A673 (cell line): ENCODE data around the gene GSC. TPM values are rescaled to one million over a fixed set of nuclear protein-coding genes. Genes with fewer than 3 reads are reported as not detected.
A peak's percentile ranks its signal among the peaks of the same experiment; 100 is the strongest.
"Not testable (repeated sequence)": the region's sequence is repeated elsewhere in the genome, so short reads cannot be mapped to it uniquely, and the experiment has no call there.

Experiments used
- BruUV-seq: library from RNA; stranded (reverse); fragments of 400-500 nt; replicated peaks from 2 replicates; lab custom pipeline; 2021; lab: Mats Ljungman, UMichigan
- CTCF ChIA-PET: fragments of 300-600 bp; sonication (Branson Sonifier 250); formaldehyde crosslinking; loops from one replicate; lab custom pipeline; 2022; ENCODE audit warnings: antibody characterized with exemption; lab: Charles Lee
- POLR2A ChIA-PET: fragments of 300-600 bp; sonication (Branson Sonifier 250); formaldehyde crosslinking; loops from one replicate; lab custom pipeline; 2022; ENCODE audit warnings: antibody characterized with exemption; ENCODE audit not compliant: low non-redundant PET; lab: Charles Lee
- DNase-seq: peaks from one replicate; pipeline ENCODE4 v3.0.0-alpha.2; 2015; ENCODE audit warnings: low spot score
- H3K27ac ChIP-seq: fragments of 200-600 bp; sonication (generic); 2 replicates; pipeline ENCODE4 v1.5.1; 2016; ENCODE audit warnings: mixed run types, low read depth, mild to moderate bottlenecking, mixed read lengths, antibody characterized with exemption, low read length; ENCODE audit not compliant: poor library complexity, severe bottlenecking
- H3K27me3 ChIP-seq: fragments of 200-600 bp; sonication (generic); replicated peaks from 2 replicates; pipeline ENCODE4 v1.6.1; 2017; ENCODE audit warnings: mixed run types, low read depth, mild to moderate bottlenecking, mixed read lengths, antibody characterized with exemption, low read length; ENCODE audit not compliant: insufficient read depth, poor library complexity
- H3K36me3 ChIP-seq: fragments of 200-600 bp; sonication (generic); 2 replicates; pipeline ENCODE4 v1.6.1; 2016; ENCODE audit warnings: mixed run types, mild to moderate bottlenecking, mixed read lengths, antibody characterized with exemption, low read length; ENCODE audit not compliant: insufficient read depth, poor library complexity, severe bottlenecking
- H3K4me1 ChIP-seq: fragments of 200-600 bp; sonication (generic); 2 replicates; pipeline ENCODE4 v1.6.1; 2017; ENCODE audit warnings: mixed run types, mild to moderate bottlenecking, mixed read lengths, antibody characterized with exemption, low read length; ENCODE audit not compliant: insufficient read depth, poor library complexity, severe bottlenecking
- H3K4me3 ChIP-seq: fragments of 200-600 bp; sonication (generic); 2 replicates; pipeline ENCODE4 v1.5.1; 2016; ENCODE audit warnings: low read depth, mixed run types, mild to moderate bottlenecking, mixed read lengths, low read length; ENCODE audit not compliant: poor library complexity, severe bottlenecking
- H3K9me3 ChIP-seq: fragments of 200-600 bp; sonication (generic); 2 replicates; pipeline ENCODE4 v1.6.1; 2016; ENCODE audit warnings: mixed run types, low read depth, mild to moderate bottlenecking, mixed read lengths, antibody characterized with exemption, low read length; ENCODE audit not compliant: poor library complexity, severe bottlenecking
- EZH2 ChIP-seq: fragments of 200-600 bp; sonication (generic); IDR thresholded peaks from 2 replicates; pipeline ENCODE4 v1.6.1; 2017; ENCODE audit warnings: borderline replicate concordance, low read depth, mild to moderate bottlenecking, mixed read lengths, antibody characterized with exemption, low read length; ENCODE audit not compliant: poor library complexity, severe bottlenecking
- intact Hi-C: fragments of 100-400 bp; cut with micrococcal nuclease; formaldehyde crosslinking; loops from one replicate; pipeline ENCODE4 v1.10.0; 2022; ENCODE audit not compliant: unreplicated experiment
- total RNA-seq: library from RNA; stranded (reverse); gene quantifications from 2 replicates; pipeline ENCODE4 v1.2.3, GENCODE V29; 2021
- TF ChIP-seq, protein P1 (sequence below): fragments of 300-800, 200-600 bp; sonication (generic); conservative IDR thresholded peaks from 2 replicates; pipeline ENCODE4 v1.5.1; 2017; ENCODE audit warnings: low read depth, mild to moderate bottlenecking, antibody characterized with exemption, low read length, moderate library complexity, mixed read lengths

Gene GSC
- total RNA-seq, 1 experiment from 2014 or later, result 4.2 TPM

DNA sequence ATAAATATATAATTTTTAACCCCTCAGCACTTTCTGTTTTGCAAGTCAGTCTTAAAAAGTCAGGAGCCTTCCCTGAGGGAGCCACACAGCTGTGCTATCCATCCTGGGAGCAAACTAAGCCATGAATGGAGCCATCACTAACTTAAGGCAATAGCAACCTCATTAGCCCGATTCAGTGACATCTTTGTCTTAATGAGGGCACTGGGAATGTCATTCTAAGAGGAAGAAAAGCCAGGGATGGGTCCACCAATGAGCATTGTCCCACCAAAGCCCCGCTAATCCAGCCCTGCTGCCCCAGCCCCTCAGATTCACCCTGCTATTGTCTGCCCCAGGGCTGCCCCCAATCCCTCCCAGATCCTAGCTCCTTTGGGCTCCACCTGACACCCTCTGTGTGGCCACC is 19.5 kb downstream of the GSC start:
- no TSS peak for BruUV-seq
- no peak for TF ChIP-seq EZH2
- TF ChIP-seq, protein P1, sequence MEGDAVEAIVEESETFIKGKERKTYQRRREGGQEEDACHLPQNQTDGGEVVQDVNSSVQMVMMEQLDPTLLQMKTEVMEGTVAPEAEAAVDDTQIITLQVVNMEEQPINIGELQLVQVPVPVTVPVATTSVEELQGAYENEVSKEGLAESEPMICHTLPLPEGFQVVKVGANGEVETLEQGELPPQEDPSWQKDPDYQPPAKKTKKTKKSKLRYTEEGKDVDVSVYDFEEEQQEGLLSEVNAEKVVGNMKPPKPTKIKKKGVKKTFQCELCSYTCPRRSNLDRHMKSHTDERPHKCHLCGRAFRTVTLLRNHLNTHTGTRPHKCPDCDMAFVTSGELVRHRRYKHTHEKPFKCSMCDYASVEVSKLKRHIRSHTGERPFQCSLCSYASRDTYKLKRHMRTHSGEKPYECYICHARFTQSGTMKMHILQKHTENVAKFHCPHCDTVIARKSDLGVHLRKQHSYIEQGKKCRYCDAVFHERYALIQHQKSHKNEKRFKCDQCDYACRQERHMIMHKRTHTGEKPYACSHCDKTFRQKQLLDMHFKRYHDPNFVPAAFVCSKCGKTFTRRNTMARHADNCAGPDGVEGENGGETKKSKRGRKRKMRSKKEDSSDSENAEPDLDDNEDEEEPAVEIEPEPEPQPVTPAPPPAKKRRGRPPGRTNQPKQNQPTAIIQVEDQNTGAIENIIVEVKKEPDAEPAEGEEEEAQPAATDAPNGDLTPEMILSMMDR, result no peak
- intact Hi-C loops, result no loop called here
- Histone ChIP-seq H3K4me3 (no peak overlapping the region), H3K27ac (no peak overlapping the region), H3K9me3 (no peaks in the 10 kb centered on the region), H3K27me3 (no peaks in the 10 kb centered on the region), H3K4me1 (no peaks in the 10 kb centered on the region), H3K36me3 (no peaks in the 10 kb centered on the region)
- no peak for DNase-seq
- POLR2A ChIA-PET, result no interaction called here
- CTCF ChIA-PET, result interaction anchor here (1.1 kb wide), 1 partner anchor 60 kb away, joined by 3 read pairs; no protein-coding TSS in a partner anchor

DNA sequence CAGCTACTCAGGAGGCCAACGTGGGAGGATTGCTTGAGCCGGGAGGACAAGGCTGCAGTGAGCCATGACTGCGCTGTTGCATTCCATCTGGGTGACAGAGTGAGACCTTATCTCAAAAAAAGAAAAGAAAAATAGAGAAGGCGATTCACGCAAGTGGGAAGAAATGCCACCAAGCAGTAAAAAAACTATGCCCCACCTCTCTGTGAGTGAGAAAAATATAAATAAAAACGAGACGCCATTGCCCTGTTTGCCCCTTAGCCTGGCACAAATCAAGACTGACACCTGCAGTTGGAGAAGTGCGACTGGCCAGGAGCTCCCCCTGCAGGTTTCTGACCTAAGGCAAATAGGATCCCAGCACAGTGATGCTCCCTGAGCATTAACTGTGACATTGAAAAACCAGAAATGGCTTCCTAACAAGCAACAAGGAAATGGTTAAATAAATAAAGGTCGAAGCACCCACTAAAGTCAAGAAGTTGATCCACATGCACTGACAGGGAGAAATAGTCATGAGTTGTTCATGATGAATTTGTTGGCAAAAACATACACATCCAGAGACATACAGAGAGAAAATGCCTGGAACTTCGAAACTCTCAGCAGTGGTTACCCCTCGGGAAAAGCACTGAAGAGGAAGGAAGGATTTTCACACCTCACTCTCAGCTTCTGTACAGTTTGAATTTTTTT is 21.1 kb downstream of the GSC start:
- no TSS peak for BruUV-seq
- Histone ChIP-seq H3K4me3 (no peak overlapping the region), H3K27me3 (no peaks in the 10 kb centered on the region), H3K27ac (no peak overlapping the region), H3K4me1 (no peaks in the 10 kb centered on the region), H3K9me3 (no peaks in the 10 kb centered on the region), H3K36me3 (no peaks in the 10 kb centered on the region)
- DNase-seq, result peak; percentile 44
- intact Hi-C loops, result loop anchor here (1.0 kb wide), 1 partner anchor 60 kb away; no protein-coding TSS in a partner anchor
- POLR2A ChIA-PET, result no interaction called here
- CTCF ChIA-PET, result interaction anchor here (1.5 kb wide), 1 partner anchor 57 kb away, joined by 4 read pairs; no protein-coding TSS in a partner anchor
- TF ChIP-seq, protein P1, result peak; percentile 76
- TF ChIP-seq EZH2, result no peak

DNA sequence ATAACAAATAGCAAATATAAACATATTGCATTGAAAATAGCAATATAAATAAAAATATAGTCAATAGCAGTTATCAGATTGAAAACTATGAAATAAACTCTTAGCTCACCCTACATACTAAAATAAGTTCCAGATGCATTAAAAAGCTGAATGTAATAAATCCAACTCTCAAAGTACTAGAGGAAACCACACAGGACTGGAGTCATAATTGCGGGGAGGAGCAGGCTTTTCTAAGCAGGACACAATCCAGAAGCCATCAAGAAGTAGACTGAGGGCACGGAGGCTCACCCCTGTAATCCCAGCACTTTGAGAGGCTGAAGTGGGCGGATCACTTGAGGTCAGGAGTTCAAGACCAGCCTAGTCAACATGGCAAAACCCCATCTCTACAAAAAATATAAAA is 22.2 kb downstream of the GSC start:
- DNase-seq, result no peak
- Histone ChIP-seq H3K4me1 (no peaks in the 10 kb centered on the region), H3K27ac (no peak overlapping the region), H3K4me3 (no peak overlapping the region), H3K9me3 (no peaks in the 10 kb centered on the region), H3K27me3 (no peaks in the 10 kb centered on the region), H3K36me3 (no peaks in the 10 kb centered on the region)
- intact Hi-C loops, result no loop called here
- TF ChIP-seq, protein P1, result no peak
- no peak for TF ChIP-seq EZH2
- POLR2A ChIA-PET, result no interaction called here
- CTCF ChIA-PET, result no interaction called here
- no TSS peak for BruUV-seq

DNA sequence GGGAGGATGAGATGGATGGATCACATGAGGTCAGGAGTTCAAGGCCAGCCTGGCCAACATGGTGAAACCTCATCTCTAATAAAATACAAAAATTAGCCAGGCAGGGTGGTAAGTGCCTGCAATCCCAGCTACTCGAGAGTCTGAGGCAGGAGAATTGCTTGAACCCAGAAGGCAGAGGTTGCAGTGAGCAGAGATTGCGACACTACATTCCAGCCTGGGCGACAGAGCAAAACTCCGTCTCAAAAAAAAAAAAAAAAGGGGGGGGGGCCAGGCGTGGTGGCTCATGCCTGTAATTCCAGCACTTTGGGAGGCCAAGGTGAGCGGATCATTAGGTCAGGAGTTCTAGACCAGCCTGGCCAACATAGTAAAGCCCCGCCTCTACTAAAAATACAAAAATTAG is 22.8 kb downstream of the GSC start:
- H3K4me1 ChIP-seq, H3K27ac ChIP-seq, DNase-seq, POLR2A ChIA-PET, H3K36me3 ChIP-seq, H3K27me3 ChIP-seq, CTCF ChIA-PET, H3K4me3 ChIP-seq, H3K9me3 ChIP-seq, intact Hi-C loops, BruUV-seq: not testable (repeated sequence)
